NCI-H2081 (cell line): ENCODE results near the gene IGFBP5.

ENCODE experiments used
- DNase-seq, 2 experiments: peaks; one replicate each; lab custom pipeline; 2025; lab: John Stamatoyannopoulos, UW

The IGFBP5 gene, protein sequence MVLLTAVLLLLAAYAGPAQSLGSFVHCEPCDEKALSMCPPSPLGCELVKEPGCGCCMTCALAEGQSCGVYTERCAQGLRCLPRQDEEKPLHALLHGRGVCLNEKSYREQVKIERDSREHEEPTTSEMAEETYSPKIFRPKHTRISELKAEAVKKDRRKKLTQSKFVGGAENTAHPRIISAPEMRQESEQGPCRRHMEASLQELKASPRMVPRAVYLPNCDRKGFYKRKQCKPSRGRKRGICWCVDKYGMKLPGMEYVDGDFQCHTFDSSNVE

DNA sequence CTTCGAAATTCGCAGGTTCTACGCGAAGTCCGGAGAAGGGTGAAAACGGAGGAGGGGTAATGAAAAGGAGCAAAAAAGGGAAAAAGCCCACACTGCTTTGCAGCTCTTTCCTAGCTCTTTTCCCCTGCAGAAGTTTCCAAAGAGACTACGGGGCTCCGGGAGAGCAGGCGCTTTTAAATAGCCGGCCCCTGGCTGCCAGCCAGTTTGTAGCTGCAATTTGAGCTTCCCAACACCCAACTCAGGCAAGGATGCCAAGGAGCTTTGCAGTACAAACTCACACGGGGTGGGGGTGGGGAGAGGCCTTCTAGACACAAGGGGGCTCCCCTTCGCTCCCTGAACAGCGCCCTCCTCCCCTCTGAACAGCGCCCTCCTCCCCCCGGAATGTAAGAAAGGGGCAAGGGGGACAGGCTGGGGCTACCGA lies at the start of gene IGFBP5:
IGFBP5 (minus strand) TSS at position 149 of the 421 bp plus-strand sequence. CDS start 774 bp downstream, outside the sequence.
- peak; percentile 87 to 88 for DNase-seq

DNA sequence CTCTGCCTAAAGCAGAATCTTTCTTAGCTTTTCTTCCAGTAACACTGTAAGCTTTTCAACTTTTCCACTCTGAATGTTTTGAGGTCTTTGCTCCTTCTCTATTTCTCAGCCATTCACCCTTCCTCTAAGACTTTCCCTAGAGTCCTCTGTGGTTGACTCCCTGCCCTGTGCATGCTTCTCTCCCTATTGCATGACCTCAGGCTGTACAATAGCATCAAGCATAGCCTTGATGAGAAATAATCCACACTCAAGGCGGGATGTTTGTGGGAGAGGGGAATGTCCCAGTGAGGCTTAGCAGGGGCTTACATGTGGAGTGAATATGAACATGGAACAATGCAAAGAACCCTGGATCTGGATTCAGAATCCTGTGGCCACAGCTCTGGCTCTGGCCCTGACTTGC lies 48.4 kb upstream of the IGFBP5 start:
- no peak for DNase-seq

DNA sequence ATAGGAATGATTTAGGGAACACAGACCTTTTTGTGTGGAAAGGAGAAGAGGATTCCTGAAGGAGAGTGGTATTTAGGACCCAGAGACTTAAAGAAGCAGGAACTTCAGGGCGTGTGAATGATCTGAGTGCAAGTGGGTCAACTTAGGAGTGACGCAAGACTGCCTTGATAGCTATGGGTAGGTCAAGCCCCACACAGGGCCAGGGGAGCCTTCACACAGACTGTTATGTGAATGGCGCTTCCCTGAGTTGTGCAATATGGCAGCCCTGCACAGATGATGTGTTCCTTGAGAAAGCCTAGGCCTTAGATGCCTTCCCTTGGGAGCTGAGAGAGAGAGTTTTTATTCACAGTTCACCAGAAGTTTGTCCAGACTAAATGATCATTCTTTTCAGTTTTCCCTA lies 47.1 kb upstream of the IGFBP5 start:
- DNase-seq: no peak

DNA sequence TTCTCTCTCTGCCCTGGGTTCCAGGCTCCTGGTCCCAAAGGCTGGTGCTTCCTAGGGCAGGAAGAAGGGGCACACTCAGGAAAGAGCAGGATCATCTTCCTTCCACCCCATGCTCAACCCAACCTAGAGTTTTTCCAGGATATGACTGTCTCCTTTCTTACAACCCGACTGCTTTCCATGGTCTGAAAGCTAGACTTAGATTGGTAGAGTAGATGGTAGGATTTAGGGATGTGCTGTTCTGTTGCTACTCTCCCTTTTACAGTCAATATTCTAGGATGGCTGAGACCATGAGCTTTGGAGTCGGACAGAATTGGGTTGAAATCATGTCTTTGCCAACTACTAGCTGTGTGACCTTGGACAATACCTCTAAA lies 45.9 kb upstream of the IGFBP5 start:
- DNase-seq: no peak

DNA sequence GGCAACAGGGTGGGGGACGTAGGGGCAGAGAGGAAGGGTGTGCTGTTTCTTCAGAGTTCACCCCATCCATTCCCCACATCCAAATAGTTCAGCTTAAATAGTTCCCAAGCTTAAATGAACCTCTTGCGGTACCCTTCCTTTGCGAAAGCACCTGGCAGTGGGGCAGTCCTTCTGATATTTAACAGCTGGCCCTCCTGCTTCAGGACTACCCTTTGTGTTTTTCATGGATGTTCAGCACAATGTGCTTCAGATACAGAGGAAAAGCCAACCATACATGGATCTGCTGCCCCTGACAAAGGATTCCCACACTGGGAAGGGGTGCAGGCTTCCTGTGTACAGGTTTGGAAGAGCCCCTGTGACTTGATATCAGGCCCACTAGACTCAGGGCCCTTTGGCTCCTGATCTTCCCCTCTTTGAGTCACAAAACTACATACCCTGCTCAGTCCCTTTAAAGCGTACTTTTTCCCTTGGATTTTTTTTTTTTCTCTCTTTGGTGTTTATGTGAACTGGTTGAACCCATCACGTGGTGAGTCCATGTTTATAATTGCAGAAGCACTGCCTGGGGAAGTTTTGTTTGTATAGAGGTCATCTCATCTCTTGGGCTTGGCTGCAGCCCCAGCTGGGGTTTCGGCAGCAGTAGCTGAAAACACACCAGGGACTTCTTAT lies 45.3 kb upstream of the IGFBP5 start:
- DNase-seq: peak in 1 of 2 experiments; percentile 44

DNA sequence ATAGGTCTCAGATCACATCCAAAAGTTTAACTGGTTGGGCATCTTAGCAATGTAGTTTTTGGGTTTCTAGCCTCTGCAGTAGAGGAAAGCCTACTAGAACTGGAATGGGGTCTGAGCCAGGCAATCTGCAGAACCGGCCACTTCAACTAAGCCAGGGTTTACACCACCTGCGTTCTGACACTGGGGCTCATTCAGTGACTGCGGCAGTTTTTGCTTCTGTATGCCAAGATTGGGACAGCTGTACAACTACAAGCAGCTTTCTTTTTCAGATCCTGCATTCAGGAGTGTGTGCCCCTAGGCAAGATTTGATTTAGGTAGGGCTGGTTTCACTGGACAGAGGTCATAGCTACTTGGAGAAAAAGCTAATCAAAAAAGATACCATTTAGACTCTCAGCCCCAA lies 43.7 kb upstream of the IGFBP5 start:
- DNase-seq: peak; percentile 75 to 96

DNA sequence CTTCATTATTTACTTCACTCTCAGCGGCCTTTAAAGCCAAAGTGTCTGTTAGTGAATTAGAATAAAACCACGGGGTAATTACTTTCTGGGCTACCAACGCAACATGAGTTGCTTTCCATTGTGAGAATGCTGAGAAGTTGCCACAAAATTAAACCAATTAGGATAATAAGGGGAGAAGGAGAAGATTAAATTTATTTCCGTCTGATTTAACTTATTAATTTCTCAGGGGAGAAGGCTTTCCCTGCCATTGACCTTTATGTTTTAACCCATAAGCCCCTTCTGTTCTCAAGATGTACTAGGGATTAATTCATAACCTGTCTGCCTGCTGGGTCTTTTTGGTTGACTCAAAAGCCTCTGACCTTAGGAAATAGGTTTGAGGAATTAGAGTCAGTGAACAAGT lies 42.3 kb upstream of the IGFBP5 start:
- DNase-seq: no peak

DNA sequence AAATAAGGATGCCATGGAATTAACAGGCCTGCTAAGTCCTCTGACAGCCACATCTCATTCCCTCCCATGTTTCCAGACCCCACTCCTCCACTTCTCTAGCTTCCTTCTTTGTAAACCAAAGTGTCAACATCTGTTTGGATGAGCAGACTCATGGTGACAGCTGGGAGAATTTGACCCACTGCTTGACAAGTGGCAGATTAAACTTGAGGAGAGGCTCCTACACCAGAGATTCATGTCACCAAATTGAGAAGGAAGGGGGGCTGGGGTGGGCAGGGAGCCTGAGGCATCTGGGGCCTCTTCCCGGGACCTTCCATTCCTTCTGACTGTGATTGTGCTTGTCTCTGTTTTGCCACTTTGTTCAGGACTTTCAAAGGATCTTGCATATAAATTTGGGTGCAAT lies 41.0 kb upstream of the IGFBP5 start:
- no peak for DNase-seq

DNA sequence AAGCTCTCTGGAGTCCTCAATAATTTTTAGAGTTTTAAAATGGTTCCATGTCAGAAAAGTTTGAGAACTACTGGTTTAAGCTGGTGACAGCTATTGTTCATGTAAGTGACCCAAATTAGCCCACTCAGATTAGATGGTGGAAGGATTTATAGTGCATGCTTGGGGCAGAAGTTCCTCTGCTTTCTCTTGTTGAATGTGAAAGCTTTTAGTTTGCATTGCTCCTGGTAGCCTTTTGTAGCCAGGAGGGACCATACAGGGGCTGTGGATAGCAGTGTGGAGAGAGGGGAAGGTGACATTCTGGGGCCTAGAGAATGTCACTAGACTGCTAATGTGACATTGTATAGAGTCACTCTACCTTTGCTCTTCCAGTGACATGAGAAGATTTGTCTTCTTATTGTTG lies 40.3 kb upstream of the IGFBP5 start:
- DNase-seq: no peak

DNA sequence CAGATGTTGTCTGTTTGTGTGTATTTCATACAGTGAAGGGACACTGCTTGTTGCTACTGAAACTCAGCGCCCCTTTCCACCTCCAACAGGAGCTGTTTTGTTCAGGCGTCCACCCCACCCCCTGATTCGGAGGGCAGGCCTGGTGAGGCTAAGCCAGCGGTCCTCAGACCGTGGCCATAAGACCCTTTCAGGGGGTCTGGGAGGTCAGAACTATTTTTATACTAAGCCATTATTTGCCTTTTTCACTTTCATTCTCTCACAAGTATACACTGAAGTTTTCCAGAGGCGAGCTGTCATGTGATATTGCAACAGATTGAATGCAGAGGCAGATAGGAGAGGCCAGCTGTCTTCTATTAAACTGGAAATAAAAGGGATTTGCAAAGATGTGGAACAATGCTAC lies 39.7 kb upstream of the IGFBP5 start:
- DNase-seq: no peak

DNA sequence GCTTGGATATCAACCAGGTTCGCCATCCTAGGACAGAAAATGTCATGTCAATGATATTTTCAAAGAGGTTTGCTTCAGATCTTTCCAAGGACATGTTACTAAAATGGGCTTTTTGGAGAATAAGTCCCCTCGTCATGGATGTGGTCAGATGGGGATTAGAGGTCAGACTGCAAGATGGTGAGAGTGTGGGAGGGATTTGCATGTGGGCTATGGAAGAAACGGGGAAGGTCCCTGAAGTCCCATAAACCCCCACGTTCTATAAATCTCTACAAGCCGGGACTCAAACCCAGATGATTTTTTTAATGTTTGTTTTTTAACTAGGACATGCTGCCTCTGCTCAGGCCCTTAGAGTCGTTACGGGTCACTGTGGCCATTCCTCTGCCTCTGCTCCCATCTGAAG lies 37.7 kb upstream of the IGFBP5 start:
- no peak for DNase-seq

DNA sequence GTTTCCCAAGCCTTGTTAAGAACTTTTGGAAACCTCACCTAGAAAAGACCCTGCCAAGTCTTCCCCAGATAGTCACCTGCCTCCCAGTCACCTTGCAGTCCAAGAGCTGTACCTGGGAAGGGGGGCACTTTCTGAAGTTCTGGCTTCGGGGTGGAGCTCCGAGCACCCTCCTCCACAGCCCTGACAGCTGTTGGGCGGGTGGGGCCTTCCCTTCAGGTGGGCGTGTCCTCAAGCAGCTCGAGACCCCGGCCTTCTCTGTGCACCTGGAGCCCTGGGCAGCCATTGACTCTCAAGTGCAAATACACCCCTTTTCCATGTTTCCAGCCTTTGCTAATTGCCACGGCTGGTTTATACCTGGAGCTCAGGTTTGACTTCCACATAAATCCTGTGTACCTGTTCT lies 37.0 kb upstream of the IGFBP5 start:
- peak; percentile 67 to 92 for DNase-seq

DNA sequence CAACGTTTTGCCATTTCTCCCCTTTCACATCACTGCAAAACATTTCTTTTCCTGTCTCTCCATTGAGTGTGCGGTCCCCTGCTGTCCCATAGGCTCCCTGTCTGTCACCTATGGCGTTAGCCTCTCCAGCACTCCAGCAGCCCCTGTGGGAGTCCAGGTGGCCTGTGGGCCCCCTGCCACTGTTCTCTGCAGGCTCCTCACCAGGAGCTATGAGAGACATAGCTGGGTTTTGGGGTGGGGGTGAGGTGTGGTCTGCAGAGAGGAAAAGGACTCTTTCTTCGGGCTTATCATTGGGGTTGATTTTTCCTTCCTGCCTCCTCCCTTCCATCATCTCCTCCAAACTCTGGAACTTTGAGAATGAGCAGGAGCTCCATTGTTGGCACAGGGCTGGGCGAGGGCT lies 36.1 kb upstream of the IGFBP5 start:
- DNase-seq: peak in 1 of 2 experiments; percentile 20

DNA sequence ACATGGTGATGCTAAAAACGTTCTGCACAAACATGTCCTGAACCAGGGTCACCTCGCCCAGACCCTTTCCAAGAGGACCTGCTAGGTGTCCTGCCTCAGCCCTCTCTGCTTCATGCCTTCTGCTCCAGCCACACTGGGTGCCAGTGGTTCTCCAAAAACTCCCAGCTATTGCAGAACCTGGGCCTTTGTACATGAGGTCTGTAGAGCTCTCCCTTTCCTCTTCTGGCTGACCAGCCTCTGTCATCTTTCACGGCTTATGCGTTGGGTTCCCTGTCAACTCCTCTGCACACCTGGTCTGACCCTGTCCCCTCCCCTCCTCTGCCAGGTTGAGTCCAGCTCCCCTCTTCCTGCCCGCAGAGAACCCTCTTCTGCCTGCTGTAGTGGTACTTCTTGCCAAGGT lies 35.5 kb upstream of the IGFBP5 start:
- DNase-seq: no peak

DNA sequence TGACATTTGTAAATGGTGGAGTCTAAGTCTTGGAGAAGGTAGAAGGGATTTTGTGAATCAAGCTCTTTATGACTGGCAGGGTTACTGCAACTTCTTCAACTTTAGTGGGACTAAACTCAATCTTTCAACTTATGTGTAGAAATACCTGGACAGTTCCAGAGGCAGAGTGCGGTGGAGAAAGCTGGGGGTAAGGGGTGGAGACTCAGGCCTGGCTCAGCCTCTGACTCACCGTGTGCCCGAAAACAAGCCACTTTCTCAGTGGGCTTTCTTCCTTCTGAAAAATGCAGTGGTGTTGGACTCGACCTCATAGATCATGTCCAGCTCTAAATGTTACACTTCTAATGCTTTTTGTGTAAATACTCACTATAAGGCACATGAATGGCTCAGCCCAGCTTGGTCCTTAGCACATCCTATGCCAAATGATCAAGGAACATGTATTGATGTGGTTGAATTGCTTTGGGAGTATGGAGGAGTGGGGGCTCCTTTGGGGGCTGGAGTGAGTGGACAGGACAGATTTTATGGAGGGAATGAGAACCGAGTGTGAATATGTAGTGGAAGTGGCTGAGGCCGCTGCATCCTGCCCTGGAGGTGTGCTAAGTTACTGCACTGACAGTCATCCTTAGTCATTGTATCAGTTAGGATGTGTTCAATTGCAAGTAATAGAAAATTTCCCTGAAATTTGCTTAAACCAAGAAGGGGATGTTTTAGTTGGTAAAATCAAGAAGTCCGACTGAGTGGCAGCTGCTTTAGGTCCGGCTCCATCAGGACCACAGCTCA lies 32.2 kb upstream of the IGFBP5 start:
- no peak for DNase-seq

DNA sequence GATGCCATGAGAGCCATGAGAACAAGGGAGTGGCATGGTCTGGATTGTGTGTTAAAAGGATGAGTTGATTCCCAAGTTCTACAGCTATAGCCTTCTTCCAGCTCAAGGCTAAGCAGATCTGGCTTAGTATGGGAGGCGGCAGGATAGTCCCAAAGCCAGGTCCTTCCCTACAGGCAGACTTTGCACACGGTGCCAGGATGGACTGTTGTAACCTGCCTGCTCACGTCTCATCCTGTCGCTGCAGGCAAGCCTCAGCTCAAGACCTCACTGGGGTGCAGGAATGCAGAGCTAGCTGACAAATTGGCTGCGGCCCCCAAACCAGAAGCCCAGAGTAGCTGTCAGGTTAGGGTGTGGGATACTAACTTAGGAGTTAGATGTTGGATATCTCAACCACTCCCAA lies 28.8 kb upstream of the IGFBP5 start:
- no peak for DNase-seq

DNA sequence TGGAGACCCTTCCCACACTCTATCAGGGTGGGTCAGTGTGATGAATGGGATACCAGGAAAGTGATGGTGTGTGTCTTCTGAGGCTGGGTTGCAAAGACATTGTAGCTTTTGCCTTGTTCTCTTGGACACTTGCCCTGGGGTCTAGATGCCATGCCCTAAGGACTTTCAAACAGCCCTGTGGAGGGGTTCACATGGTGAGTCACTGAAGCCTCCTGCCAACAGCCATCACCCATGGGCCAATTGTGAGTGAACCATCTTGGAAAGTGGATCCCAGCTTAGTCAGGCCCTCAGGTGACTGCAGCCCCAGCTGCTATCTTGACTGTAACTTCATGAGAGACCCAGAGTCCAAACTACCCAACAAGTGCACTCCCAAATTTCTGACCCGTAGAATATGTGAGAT lies 25.8 kb upstream of the IGFBP5 start:
- no peak for DNase-seq

DNA sequence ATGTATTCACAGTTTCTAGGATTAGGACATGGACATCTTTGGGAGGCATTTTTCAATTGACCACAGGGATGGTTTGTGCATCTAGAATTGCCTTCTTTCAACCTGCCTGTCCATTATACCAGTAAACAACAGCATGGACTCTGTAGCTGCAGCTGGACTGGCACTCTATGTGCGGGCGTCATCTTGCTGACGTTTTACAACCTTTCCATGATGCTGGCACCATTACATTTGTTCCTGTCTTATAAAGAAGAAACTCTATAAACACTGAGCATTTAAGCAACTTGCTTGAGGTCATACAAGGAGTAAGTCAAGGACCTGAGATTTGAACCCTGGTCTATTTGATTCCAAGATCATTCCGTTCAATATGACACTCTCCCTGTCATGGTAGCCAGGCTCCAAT lies 25.4 kb upstream of the IGFBP5 start:
- DNase-seq: no peak

DNA sequence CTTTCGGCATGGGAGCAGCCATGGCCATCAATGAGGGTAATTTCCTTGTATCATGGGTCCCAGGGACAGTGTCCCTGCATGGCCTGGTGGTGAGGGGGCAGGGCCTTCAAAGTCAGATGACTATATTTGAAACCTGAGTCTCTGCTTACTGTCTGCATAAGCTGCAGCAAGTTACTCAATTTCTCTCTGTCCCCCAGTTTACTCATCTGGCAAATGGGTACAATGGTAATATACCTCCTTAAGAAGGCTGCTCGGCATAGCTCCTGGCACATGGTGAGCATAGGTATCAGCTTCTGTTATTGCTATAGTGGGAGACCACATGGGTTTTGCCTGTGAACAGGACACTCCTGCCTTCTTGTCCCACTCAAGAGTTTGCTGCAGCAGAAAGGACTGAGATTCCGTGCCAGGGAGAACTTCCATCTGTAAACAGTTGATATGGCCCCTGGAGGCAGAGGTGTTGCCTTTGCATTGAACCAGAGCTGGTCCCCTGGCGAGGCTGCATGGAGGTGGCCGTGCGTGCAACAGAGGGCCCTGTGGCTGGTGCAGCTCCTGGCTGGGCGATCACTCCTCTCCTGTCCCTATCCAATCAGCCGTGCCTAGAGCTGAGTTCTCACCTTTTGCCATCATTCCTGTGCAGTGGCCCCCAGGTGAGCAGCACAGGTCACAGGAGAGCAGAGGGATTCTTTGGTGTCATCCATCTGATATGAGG lies 22.7 kb upstream of the IGFBP5 start:
- no peak for DNase-seq

DNA sequence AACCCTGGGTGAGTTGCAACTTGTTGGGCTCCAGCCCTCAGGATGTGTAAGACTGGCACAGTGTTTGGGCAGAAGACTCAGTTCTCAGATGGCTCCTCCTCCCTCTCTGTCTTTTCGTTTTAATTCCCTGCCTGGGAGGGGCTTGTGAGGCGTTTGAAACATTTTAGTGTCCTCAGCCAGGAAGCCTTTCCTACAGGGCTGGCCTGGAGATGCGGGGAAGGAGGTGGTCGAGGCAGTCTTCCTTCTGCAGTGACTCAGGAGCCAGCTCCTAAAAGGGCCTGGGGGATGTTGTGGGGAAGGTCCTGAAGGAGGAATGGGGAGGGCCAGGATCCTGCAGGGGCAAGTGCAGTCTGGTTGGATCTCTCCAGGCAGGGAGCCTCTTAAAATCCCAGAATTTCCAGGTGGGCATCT lies 22.1 kb upstream of the IGFBP5 start:
- DNase-seq: no peak

DNA sequence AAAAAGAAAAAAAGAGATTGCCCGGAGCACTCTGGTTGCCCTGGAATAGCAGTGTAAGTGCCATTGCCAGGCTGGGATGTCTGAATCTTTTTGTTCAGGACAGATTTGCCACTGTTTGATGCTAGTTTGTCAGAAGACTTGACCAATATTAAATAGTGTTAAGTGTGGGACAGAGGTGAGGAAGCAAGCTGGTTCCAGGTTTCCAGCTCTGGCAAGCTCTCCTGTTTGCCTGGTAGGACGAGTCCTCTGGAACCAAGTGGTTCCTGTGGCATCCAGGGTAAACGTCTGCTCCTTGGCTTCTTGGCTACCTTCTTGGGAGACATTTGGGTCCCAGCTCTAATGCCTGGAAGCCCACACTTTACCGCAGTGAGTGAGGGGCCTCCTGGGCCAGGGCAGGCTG lies 20.8 kb upstream of the IGFBP5 start:
- DNase-seq: no peak

DNA sequence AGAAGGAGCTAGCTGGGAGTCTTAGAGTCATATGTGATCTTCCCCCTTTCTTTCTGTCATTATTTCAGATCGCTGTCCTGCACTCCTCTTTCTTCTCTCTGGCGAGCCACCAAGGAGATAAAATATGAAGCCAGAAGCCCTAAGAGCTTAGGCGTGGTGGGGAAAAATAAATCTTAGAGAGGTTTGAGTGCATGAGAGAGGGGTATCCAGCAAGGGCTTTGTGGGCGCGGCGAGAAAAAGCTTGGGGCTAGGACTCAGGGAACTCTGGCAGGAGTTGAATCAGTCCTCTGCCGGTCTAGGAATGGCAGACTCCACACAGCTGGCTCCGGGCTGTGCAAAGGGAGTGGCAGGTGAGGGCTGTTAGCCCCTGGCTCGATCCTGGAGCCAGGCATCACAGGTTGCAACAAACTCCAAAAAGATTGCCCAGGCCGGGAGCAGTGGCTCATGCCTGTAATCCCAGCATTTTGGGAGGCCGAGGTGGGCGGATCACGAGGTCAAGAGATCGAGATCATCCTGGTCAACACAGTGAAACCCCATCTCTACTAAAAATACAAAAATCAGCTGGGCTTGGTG lies 20.1 kb upstream of the IGFBP5 start:
- DNase-seq: no peak
